Activated T-helper 2 cell treated with anti-CD3 and anti-CD28 coated beads, Interferon-gamma antibody, Interleukin-2, Interleukin-4, amounts not matched to agents 10 μg/mL and 5 μg/mL and 100 μg/mL, durations not matched to agents 14 hours and 24 hours and 36 hours (primary cell): ENCODE results near the gene TTLL1. TPM values are rescaled to one million over a fixed set of nuclear protein-coding genes. Genes with fewer than 3 reads are reported as not detected.
"Not testable (repeated sequence)": the region's sequence is repeated elsewhere in the genome, so short reads cannot be mapped to it uniquely, and the experiment has no call there.

Experiments
- DNase-seq: peaks from one replicate; pipeline ENCODE4 v3.0.0; 2021; ENCODE audit warnings: low spot score
- H3K27ac Mint-ChIP-seq: one replicate; pipeline ENCODE4 v1.8.0; 2021; ENCODE audit warnings: mixed read lengths
- H3K27me3 Mint-ChIP-seq: one replicate; pipeline ENCODE4 v1.8.0; 2021; ENCODE audit warnings: low read depth, mixed read lengths
- H3K36me3 Mint-ChIP-seq: one replicate; pipeline ENCODE4 v1.8.0; 2021; ENCODE audit warnings: low read depth, mixed read lengths
- H3K4me1 Mint-ChIP-seq: one replicate; pipeline ENCODE4 v1.8.0; 2021; ENCODE audit warnings: low read depth, mixed read lengths
- H3K4me3 Mint-ChIP-seq: one replicate; pipeline ENCODE4 v1.8.0; 2021; ENCODE audit warnings: low read depth, mild to moderate bottlenecking, moderate library complexity, mixed read lengths
- H3K9me3 Mint-ChIP-seq: one replicate; pipeline ENCODE4 v1.8.0; 2021; ENCODE audit warnings: mixed read lengths
- intact Hi-C: fragments of 100-400 bp; cut with micrococcal nuclease; formaldehyde crosslinking; loops from one replicate; pipeline ENCODE4 v1.15.1; 2023
- total RNA-seq: library from RNA; stranded (reverse); gene quantifications from 2 replicates; pipeline ENCODE4 v1.2.3, GENCODE V29; 2022

TTLL1 gene
- total RNA-seq, 1 donor from 2014 or later: 3.4 TPM

GRCh38 chr22:43104056-43104625 is 14.9 kb upstream of the TTLL1 start:
- H3K9me3 Mint-ChIP-seq, H3K36me3 Mint-ChIP-seq, H3K4me3 Mint-ChIP-seq, H3K27me3 Mint-ChIP-seq, intact Hi-C loops: not testable (repeated sequence)
- Mint-ChIP-seq H3K27ac (peak overlapping the region; percentile 29), H3K4me1 (peaks cover 18% of the 10 kb centered on the region)
- peak; percentile 45 for DNase-seq

DNA sequence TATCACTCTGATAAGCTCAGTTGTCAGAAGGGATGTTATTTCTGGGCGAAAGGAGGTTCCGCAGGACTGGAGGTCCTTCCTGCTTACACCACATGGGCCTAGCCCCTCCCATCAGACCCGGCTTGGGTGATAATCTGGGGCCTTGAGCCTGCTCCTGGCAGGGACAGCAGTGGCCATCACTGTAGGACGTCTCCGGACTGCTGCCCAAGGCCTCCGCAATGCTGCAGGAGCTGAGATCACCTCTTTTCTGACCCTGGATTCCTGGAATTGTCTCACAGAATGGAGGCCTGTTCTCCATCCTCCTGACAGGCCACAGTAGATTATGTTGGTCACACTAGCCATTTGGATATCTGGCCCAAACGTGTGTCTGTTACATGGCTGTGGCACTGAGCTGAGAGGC is 12.1 kb upstream of the TTLL1 start:
- Mint-ChIP-seq H3K4me3 (no peak overlapping the region), H3K27ac (no peak overlapping the region), H3K9me3 (peaks cover 7% of the 10 kb centered on the region), H3K36me3 (no peaks in the 10 kb centered on the region), H3K4me1 (peaks cover 18% of the 10 kb centered on the region), H3K27me3 (no peaks in the 10 kb centered on the region)
- intact Hi-C loops: no loop called here
- no peak for DNase-seq

DNA sequence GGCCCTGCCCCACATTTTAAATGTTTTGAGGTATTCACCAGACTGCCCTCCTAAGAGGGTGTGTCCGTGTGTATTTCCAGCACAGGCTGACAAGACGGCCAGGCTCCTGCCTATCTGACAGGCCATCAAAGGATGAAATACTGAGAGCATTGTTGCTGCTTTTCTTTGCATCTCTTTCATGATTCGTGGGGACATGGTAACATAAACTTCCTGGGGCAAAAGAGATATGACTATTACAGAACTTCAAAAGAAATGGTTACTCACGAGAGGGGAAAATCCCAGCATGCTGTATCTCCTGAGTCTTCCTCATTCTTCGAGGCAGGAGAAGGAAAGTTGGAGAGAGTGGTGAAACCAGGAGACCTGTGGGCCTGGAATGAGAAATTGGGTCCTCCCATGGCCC is 11.0 kb upstream of the TTLL1 start:
- no peaks in the 10 kb centered on the region for H3K27me3 Mint-ChIP-seq
- H3K4me1 Mint-ChIP-seq: peaks cover 18% of the 10 kb centered on the region
- peak overlapping the region; percentile 47 for H3K27ac Mint-ChIP-seq
- intact Hi-C loops: no loop called here
- H3K4me3 Mint-ChIP-seq: no peak overlapping the region
- peaks cover 4% of the 10 kb centered on the region for H3K36me3 Mint-ChIP-seq
- H3K9me3 Mint-ChIP-seq: peaks cover 14% of the 10 kb centered on the region
- DNase-seq: no peak

GRCh38 chr22:43099095-43099494 is 9.9 kb upstream of the TTLL1 start:
- DNase-seq: no peak
- Mint-ChIP-seq H3K4me3 (no peak overlapping the region), H3K36me3 (peaks cover 4% of the 10 kb centered on the region), H3K27ac (no peak overlapping the region), H3K4me1 (peaks cover 13% of the 10 kb centered on the region), H3K9me3 (peaks cover 14% of the 10 kb centered on the region), H3K27me3 (no peaks in the 10 kb centered on the region)
- intact Hi-C loops: no loop called here

GRCh38 chr22:43098356-43098755 is 9.2 kb upstream of the TTLL1 start:
- intact Hi-C loops: no loop called here
- no peak overlapping the region for H3K27ac Mint-ChIP-seq
- H3K27me3 Mint-ChIP-seq: no peaks in the 10 kb centered on the region
- H3K4me1 Mint-ChIP-seq: peaks cover 6% of the 10 kb centered on the region
- no peak overlapping the region for H3K4me3 Mint-ChIP-seq
- H3K9me3 Mint-ChIP-seq: peaks cover 14% of the 10 kb centered on the region
- peaks cover 4% of the 10 kb centered on the region for H3K36me3 Mint-ChIP-seq
- DNase-seq: no peak

GRCh38 chr22:43096420-43096819 is 7.2 kb upstream of the TTLL1 start:
- no peak for DNase-seq
- intact Hi-C loops: no loop called here
- Mint-ChIP-seq H3K9me3 (peaks cover 14% of the 10 kb centered on the region), H3K4me3 (no peak overlapping the region), H3K36me3 (peaks cover 4% of the 10 kb centered on the region), H3K4me1 (peaks cover 10% of the 10 kb centered on the region), H3K27ac (no peak overlapping the region), H3K27me3 (no peaks in the 10 kb centered on the region)

DNA sequence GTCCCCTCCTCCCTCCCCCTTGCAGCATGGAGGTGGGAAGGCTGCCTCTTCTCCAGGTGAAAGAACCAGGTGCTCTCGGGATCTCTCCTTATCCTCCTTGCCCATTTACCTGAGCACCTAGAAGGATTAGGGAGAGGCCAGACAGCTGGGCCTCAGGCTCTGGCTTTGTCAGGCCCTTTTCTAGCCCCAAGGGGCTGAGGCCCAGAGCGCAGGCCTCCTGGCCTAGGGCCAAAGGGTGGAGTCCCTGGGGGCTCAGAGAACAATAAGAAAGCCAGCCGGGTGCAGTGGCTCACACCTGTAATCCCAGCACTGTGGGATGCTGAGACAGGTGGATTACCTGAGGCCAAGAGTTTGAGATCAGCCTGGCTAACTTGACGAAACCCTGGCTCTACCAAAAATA is 5.4 kb upstream of the TTLL1 start:
- peaks cover 14% of the 10 kb centered on the region for H3K9me3 Mint-ChIP-seq
- H3K27ac Mint-ChIP-seq: no peak overlapping the region
- no peaks in the 10 kb centered on the region for H3K27me3 Mint-ChIP-seq
- peaks cover 5% of the 10 kb centered on the region for H3K4me1 Mint-ChIP-seq
- intact Hi-C loops: loop anchor here (5.0 kb wide), 1 partner anchor 43 kb away; no protein-coding TSS in a partner anchor
- peaks cover 4% of the 10 kb centered on the region for H3K36me3 Mint-ChIP-seq
- DNase-seq: no peak
- H3K4me3 Mint-ChIP-seq: no peak overlapping the region

- Mint-ChIP-seq H3K9me3 (peaks cover 14% of the 10 kb centered on the region), H3K27me3 (no peaks in the 10 kb centered on the region), H3K27ac (no peak overlapping the region), H3K4me1 (peaks cover 5% of the 10 kb centered on the region), H3K36me3 (peaks cover 4% of the 10 kb centered on the region), H3K4me3 (no peak overlapping the region)
- intact Hi-C loops: loop anchor here (5.0 kb wide), 1 partner anchor 43 kb away; no protein-coding TSS in a partner anchor
- DNase-seq: no peak
These were observed 4.9 kb upstream of the TTLL1 start for GRCh38 chr22:43094085-43094484.

GRCh38 chr22:43092085-43092484 is 2.9 kb upstream of the TTLL1 start:
- Mint-ChIP-seq H3K27me3 (no peaks in the 10 kb centered on the region), H3K36me3 (peaks cover 4% of the 10 kb centered on the region), H3K4me1 (peaks cover 10% of the 10 kb centered on the region), H3K27ac (no peak overlapping the region), H3K9me3 (peaks cover 14% of the 10 kb centered on the region), H3K4me3 (no peak overlapping the region)
- intact Hi-C loops: loop anchor here (5.0 kb wide), 1 partner anchor 45 kb away; no protein-coding TSS in a partner anchor
- DNase-seq: no peak

GRCh38 chr22:43090130-43090789 is 1.1 kb upstream of the TTLL1 start:
- DNase-seq: peak; percentile 44

DNA sequence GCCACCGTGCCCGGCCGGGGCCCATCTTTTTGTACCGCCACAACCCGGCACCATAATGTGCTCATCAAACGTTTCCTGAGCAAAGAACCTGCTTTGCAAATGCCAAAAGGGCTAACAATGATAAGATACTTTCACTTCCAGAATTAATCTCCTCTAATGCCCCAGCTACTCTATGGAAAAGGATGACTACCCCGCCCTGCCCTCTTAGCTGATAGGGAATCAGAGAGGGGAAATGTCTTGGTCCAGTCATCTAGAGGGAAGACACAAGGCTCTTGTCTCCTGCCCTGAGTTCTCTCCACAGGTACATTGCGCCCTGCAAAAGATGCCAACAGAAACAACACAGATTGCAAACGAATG is 586 bp downstream of the TTLL1 start:
- Mint-ChIP-seq H3K36me3 (peaks cover 5% of the 10 kb centered on the region), H3K27ac (peak overlapping the region; percentile 91), H3K27me3 (no peaks in the 10 kb centered on the region), H3K4me1 (peaks cover 24% of the 10 kb centered on the region), H3K4me3 (peak overlapping the region; percentile 90), H3K9me3 (no peaks in the 10 kb centered on the region)
- intact Hi-C loops: loop anchor here (2.0 kb wide), 1 partner anchor 226 kb away; no protein-coding TSS in a partner anchor
- no peak for DNase-seq

More at GRCh38 chr22:43090130-43090789, 1.1 kb upstream of the TTLL1 start:
- H3K27me3 Mint-ChIP-seq: no peaks in the 10 kb centered on the region
- H3K27ac Mint-ChIP-seq: peak overlapping the region; percentile 52
- intact Hi-C loops: loop anchor here (1.0 to 5.0 kb wide), 2 partner anchors 47 to 310 kb away; no protein-coding TSS in a partner anchor
- H3K9me3 Mint-ChIP-seq: no peaks in the 10 kb centered on the region
- peak overlapping the region; percentile 66 for H3K4me3 Mint-ChIP-seq
- H3K36me3 Mint-ChIP-seq: peaks cover 4% of the 10 kb centered on the region
- H3K4me1 Mint-ChIP-seq: peaks cover 24% of the 10 kb centered on the region

GRCh38 chr22:43085658-43086606 is 3.3 kb downstream of the TTLL1 start:
- no peaks in the 10 kb centered on the region for H3K27me3 Mint-ChIP-seq
- no peaks in the 10 kb centered on the region for H3K9me3 Mint-ChIP-seq
- no peak overlapping the region for H3K4me3 Mint-ChIP-seq
- H3K27ac Mint-ChIP-seq: peak overlapping the region; percentile 28
- no peak for DNase-seq
- intact Hi-C loops: no loop called here
- H3K4me1 Mint-ChIP-seq: peaks cover 21% of the 10 kb centered on the region
- H3K36me3 Mint-ChIP-seq: peaks cover 5% of the 10 kb centered on the region
